ENCODE results near the gene PTPN14. TPM values are rescaled to one million over a fixed set of nuclear protein-coding genes. Genes with fewer than 3 reads are reported as not detected.

PTPN14 gene
- total RNA-seq, 1 experiment from 2014 or later = 243 TPM

DNA sequence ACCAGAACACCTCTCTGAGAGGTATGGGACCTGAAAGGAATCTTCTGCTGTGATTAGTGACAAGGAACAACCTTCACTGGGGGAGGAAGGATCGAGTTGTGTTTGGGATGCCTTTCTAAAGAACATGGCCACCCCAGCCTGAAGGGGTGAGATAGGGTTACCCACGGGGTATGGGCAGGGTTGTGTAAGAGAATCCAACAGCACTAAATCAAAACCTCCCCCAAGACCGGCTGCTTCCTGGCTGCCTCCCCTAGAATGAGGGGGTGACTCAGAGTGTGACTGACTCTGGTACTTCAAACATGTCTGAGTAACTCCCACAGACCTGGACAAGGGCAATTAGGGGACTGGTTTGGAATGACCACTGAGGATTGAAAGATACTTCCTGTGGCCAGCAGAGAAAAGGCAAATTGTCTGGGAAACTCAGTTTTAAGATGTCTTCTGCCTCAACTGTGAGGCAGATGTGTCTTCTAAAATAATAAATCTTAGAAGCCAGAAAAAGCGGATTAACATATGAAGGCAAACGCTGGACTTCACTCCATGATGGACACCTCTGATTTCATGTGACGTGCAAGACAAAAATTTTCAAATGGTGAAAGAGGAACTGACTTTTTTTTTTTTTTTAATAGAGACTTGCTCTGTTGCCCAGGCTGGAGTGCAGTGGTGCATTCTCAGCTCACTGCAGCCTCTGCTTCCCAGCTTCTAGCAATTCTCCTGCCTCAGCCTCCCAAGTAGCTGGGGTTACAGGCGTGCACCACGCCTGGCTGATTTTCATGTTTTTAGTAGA lies 6.7 kb upstream of the PTPN14 start:
- TF ChIP-seq, protein P1, sequence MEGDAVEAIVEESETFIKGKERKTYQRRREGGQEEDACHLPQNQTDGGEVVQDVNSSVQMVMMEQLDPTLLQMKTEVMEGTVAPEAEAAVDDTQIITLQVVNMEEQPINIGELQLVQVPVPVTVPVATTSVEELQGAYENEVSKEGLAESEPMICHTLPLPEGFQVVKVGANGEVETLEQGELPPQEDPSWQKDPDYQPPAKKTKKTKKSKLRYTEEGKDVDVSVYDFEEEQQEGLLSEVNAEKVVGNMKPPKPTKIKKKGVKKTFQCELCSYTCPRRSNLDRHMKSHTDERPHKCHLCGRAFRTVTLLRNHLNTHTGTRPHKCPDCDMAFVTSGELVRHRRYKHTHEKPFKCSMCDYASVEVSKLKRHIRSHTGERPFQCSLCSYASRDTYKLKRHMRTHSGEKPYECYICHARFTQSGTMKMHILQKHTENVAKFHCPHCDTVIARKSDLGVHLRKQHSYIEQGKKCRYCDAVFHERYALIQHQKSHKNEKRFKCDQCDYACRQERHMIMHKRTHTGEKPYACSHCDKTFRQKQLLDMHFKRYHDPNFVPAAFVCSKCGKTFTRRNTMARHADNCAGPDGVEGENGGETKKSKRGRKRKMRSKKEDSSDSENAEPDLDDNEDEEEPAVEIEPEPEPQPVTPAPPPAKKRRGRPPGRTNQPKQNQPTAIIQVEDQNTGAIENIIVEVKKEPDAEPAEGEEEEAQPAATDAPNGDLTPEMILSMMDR (IDR thresholded peaks at IDR 0.05; ENCODE audit: unreplicated experiment) = no peak
- Mint-ChIP-seq H3K27ac (ENCODE audit: low read depth, unreplicated experiment) (peak overlapping the region; percentile 13), H3K27me3 (ENCODE audit: insufficient read depth, unreplicated experiment) (no peaks in the 10 kb centered on the region), H3K4me1 (ENCODE audit: insufficient read depth, unreplicated experiment) (peaks cover 20% of the 10 kb centered on the region), H3K9me3 (ENCODE audit: unreplicated experiment) (no peaks in the 10 kb centered on the region), H3K36me3 (ENCODE audit: insufficient read depth, unreplicated experiment) (no peaks in the 10 kb centered on the region), H3K4me3 (ENCODE audit: unreplicated experiment) (no peak overlapping the region)
- ChIA-PET POLR2A (interaction anchor here (1.4 to 31.1 kb wide), 4 partner anchors 10 to 92 kb away, joined by 3 to 2189 read pairs (median 448); no protein-coding TSS in a partner anchor), CTCF (interaction anchor here (0.6 to 2.2 kb wide), 3 partner anchors 16 to 225 kb away, joined by 3 to 8 read pairs (median 3); no protein-coding TSS in a partner anchor)
- peak; percentile 87 for DNase-seq (ENCODE audit: unreplicated experiment)
- no TSS peak for BruUV-seq (replicated peaks)
- intact Hi-C loops (cut with micrococcal nuclease) = no loop called here

DNA sequence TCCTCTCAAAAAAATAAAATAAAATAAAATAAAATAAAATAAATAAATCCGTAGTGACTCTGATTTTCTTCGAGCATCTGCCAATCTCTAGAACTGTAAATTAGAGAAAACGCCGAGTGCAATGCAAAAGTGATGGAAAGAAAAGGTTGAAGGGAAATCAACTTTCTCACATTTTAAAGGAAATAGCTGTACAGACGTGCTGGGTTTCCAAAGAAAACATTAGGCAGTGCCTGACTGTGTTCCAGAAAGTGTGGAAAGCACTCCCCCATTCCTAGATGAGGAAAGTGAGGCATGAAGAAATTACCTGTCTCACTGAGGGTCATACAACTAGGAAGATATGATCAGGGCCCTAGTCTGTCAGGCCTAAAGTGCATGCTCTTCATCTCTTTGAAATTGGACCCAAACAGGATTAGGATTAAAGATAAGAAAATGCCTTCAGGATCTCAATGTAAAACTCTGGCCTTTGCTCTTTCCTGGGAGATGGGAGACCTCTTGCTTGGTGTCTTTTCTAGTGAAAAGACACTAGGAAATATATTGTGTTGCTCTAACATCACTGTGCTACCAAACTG lies 1.8 kb upstream of the PTPN14 start:
- no TSS peak for BruUV-seq (replicated peaks)
- Mint-ChIP-seq H3K36me3 (ENCODE audit: insufficient read depth, unreplicated experiment) (no peaks in the 10 kb centered on the region), H3K4me3 (ENCODE audit: unreplicated experiment) (no peak overlapping the region), H3K9me3 (ENCODE audit: unreplicated experiment) (no peaks in the 10 kb centered on the region), H3K27ac (ENCODE audit: low read depth, unreplicated experiment) (peak overlapping the region; percentile 90), H3K4me1 (ENCODE audit: insufficient read depth, unreplicated experiment) (peaks cover 30% of the 10 kb centered on the region), H3K27me3 (ENCODE audit: insufficient read depth, unreplicated experiment) (no peaks in the 10 kb centered on the region)
- POLR2A ChIA-PET = interaction anchor here (0.7 to 31.1 kb wide), 12 partner anchors 7 to 166 kb away, joined by 3 to 2189 read pairs (median 56); partner anchors contain the start of gene CENPF
- TF ChIP-seq, protein P1 (IDR thresholded peaks at IDR 0.05; ENCODE audit: unreplicated experiment) = no peak
- intact Hi-C loops (cut with micrococcal nuclease) = no loop called here
- CTCF ChIA-PET = interaction anchor here (1.1 to 12.4 kb wide), 10 partner anchors 17 to 224 kb away, joined by 3 to 298 read pairs (median 14); no protein-coding TSS in a partner anchor
- DNase-seq (ENCODE audit: unreplicated experiment) = no peak

DNA sequence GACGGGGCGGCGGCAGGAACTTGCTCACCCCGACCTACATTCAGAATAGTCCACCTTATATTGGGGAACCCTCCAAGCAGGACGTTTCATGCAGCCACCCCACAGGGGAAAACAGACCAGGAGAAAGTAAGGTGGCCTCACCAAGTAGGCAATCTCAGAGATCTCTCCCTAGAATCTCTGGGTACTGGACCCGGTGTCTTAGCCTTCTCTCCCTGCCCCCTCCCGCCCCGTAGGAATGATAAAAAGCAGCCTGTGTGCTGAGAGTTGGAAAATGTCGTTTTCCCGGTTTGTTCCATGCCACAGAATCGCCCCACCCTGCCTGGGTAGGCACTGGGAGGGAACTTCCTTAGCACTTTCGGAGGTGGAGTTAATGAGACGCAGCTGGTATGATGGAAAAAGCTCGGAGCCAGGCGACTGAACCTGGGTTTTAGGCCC lies 789 bp upstream of the PTPN14 start:
- TSS peak; percentile 64 for BruUV-seq (replicated peaks)
- Mint-ChIP-seq H3K4me1 (ENCODE audit: insufficient read depth, unreplicated experiment) (peaks cover 33% of the 10 kb centered on the region), H3K36me3 (ENCODE audit: insufficient read depth, unreplicated experiment) (peaks cover 9% of the 10 kb centered on the region), H3K27me3 (ENCODE audit: insufficient read depth, unreplicated experiment) (no peaks in the 10 kb centered on the region), H3K9me3 (ENCODE audit: unreplicated experiment) (no peaks in the 10 kb centered on the region), H3K4me3 (ENCODE audit: unreplicated experiment) (peak overlapping the region; percentile 89), H3K27ac (ENCODE audit: low read depth, unreplicated experiment) (peak overlapping the region; percentile 90)
- intact Hi-C loops (cut with micrococcal nuclease) = no loop called here
- peak; percentile 91 for DNase-seq (ENCODE audit: unreplicated experiment)
- CTCF ChIA-PET = interaction anchor here (0.6 to 12.4 kb wide), 25 partner anchors 8 to 548 kb away, joined by 3 to 298 read pairs (median 5); no protein-coding TSS in a partner anchor
- TF ChIP-seq, protein P1 (IDR thresholded peaks at IDR 0.05; ENCODE audit: unreplicated experiment) = no peak
- POLR2A ChIA-PET = interaction anchor here (0.7 to 31.1 kb wide), 30 partner anchors 9 to 1016 kb away, joined by 3 to 2189 read pairs (median 10); partner anchors contain the start of genes CENPF and KCTD3

All from MCF 10A (cell line).